GM21737 (cell line): Measurements from ENCODE around the gene MESP1.

ENCODE experiments used
- ATAC-seq: cut with Tn5 transposase; IDR thresholded peaks from one replicate; pipeline ENCODE4 v1.9.1; 2021; ENCODE audit warnings: mild to moderate bottlenecking, moderate library complexity; ENCODE audit not compliant: unreplicated experiment

Gene MESP1

GRCh38 chr15:89760303-89761008, 9.4 kb upstream of the MESP1 start:
- ATAC-seq = no peak

- no peak for ATAC-seq
Measured at GRCh38 chr15:89759835-89760234, 8.8 kb upstream of the MESP1 start.

- ATAC-seq = no peak
Measured at GRCh38 chr15:89758981-89759380, 7.9 kb upstream of the MESP1 start.

- ATAC-seq = no peak
Measured at GRCh38 chr15:89758283-89758682, 7.2 kb upstream of the MESP1 start.

GRCh38 chr15:89756897-89757296, 5.8 kb upstream of the MESP1 start:
- ATAC-seq = no peak

- ATAC-seq = no peak
Measured at GRCh38 chr15:89755701-89756100, 4.7 kb upstream of the MESP1 start.

GRCh38 chr15:89754361-89755154, 3.5 kb upstream of the MESP1 start:
- ATAC-seq = no peak

- no peak for ATAC-seq
Measured at GRCh38 chr15:89753855-89754254, 2.8 kb upstream of the MESP1 start.

GRCh38 chr15:89751748-89752147, 699 bp upstream of the MESP1 start:
- no peak for ATAC-seq

- ATAC-seq = no peak
Measured at GRCh38 chr15:89749951-89750559, 994 bp downstream of the MESP1 start.

- ATAC-seq = no peak
Measured at GRCh38 chr15:89749526-89749925, 1.5 kb downstream of the MESP1 start.

GRCh38 chr15:89749054-89749453, 2.0 kb downstream of the MESP1 start:
- no peak for ATAC-seq

GRCh38 chr15:89747708-89748682, 3.1 kb downstream of the MESP1 start:
- no peak for ATAC-seq

- ATAC-seq = no peak
Measured at GRCh38 chr15:89746386-89746780, 4.7 kb downstream of the MESP1 start.

GRCh38 chr15:89745768-89746167, 5.3 kb downstream of the MESP1 start:
- no peak for ATAC-seq

GRCh38 chr15:89745131-89745530, 5.9 kb downstream of the MESP1 start:
- no peak for ATAC-seq

GRCh38 chr15:89743594-89743993, 7.5 kb downstream of the MESP1 start:
- no peak for ATAC-seq

- no peak for ATAC-seq
Measured at GRCh38 chr15:89743011-89743410, 8.0 kb downstream of the MESP1 start.

- no peak for ATAC-seq
Measured at GRCh38 chr15:89740137-89740536, 10.9 kb downstream of the MESP1 start.

- ATAC-seq = no peak
Measured at GRCh38 chr15:89735773-89736172, 15.3 kb downstream of the MESP1 start.
